OCI-LY7 (cell line): Measurements from ENCODE around the gene ACBD7. TPM values are rescaled to one million over a fixed set of nuclear protein-coding genes. Genes with fewer than 3 reads are reported as not detected.

Source experiments
- BruUV-seq: library from RNA; stranded (reverse); fragments of 400-500 nt; replicated peaks from 2 replicates; lab custom pipeline; 2021; lab: Mats Ljungman, UMichigan
- CTCF ChIA-PET: fragments of 300-600 bp; sonication (Branson Sonifier 250); formaldehyde crosslinking; loops from one replicate; lab custom pipeline; 2022; ENCODE audit warnings: antibody characterized with exemption; ENCODE audit not compliant: unreplicated experiment; lab: Charles Lee
- POLR2A ChIA-PET: fragments of 300-600 bp; sonication (Branson Sonifier 250); formaldehyde crosslinking; loops from one replicate; lab custom pipeline; 2022; ENCODE audit warnings: antibody characterized with exemption; lab: Charles Lee
- DNase-seq: peaks from one replicate; pipeline ENCODE4 v3.0.0-alpha.2; 2015; ENCODE audit warnings: low spot score
- H2AFZ ChIP-seq: fragments of 200-600 bp; sonication (generic), shearing (Covaris generic); 2 replicates; pipeline ENCODE4 v1.6.1; 2014; ENCODE audit warnings: mild to moderate bottlenecking, antibody characterized with exemption, low read length, moderate library complexity
- H3K27ac ChIP-seq: fragments of 200-600 bp; sonication (generic); 2 replicates; pipeline ENCODE4 v1.5.1; 2014; ENCODE audit warnings: mixed run types, low read depth, mild to moderate bottlenecking, moderate library complexity, low read length, inconsistent platforms; ENCODE audit not compliant: poor library complexity, severe bottlenecking
- H3K36me3 ChIP-seq: fragments of 200-600 bp; sonication (generic); 2 replicates; pipeline ENCODE4 v1.6.1; 2014; ENCODE audit warnings: mild to moderate bottlenecking, antibody characterized with exemption, low read length, moderate library complexity, mixed read lengths; ENCODE audit not compliant: insufficient read depth
- H3K4me1 ChIP-seq: fragments of 200-600 bp; sonication (generic); 2 replicates; pipeline ENCODE4 v1.5.1; 2014; ENCODE audit warnings: mild to moderate bottlenecking, low read length; ENCODE audit not compliant: insufficient read depth, poor library complexity, severe bottlenecking
- H3K4me2 ChIP-seq: fragments of 200-600 bp; sonication (generic); 2 replicates; pipeline ENCODE4 v1.6.1; 2014; ENCODE audit warnings: mild to moderate bottlenecking, low read length
- H3K4me3 ChIP-seq: fragments of 200-600 bp; sonication (generic); 2 replicates; pipeline ENCODE4 v1.5.1; 2014; ENCODE audit warnings: mild to moderate bottlenecking, low read depth, low read length; ENCODE audit not compliant: poor library complexity, severe bottlenecking
- H3K79me2 ChIP-seq: fragments of 200-600 bp; sonication (generic); 2 replicates; pipeline ENCODE4 v1.6.1; 2016; ENCODE audit warnings: low read depth, mild to moderate bottlenecking, low read length, moderate library complexity, mixed read lengths; ENCODE audit not compliant: insufficient read depth
- H3K9me2 ChIP-seq: fragments of 200-600 bp; sonication (generic); 2 replicates; pipeline ENCODE4 v1.6.1; 2016; ENCODE audit warnings: mild to moderate bottlenecking, low read length, mixed read lengths; ENCODE audit not compliant: insufficient read depth
- H3K9me3 ChIP-seq: fragments of 200-600 bp; sonication (generic); 2 replicates; pipeline ENCODE4 v1.6.1; 2014; ENCODE audit warnings: mild to moderate bottlenecking, mixed run types, low read length, mixed read lengths
- H4K20me1 ChIP-seq: fragments of 200-600 bp; sonication (generic); 2 replicates; pipeline ENCODE4 v1.6.1; 2014; ENCODE audit warnings: mild to moderate bottlenecking, antibody characterized with exemption, low read length, moderate library complexity, mixed read lengths; ENCODE audit not compliant: insufficient read depth
- EZH2phosphoT487 ChIP-seq: fragments of 200-600 bp; sonication (generic); IDR thresholded peaks from 2 replicates; pipeline ENCODE4 v1.6.1; 2018; ENCODE audit warnings: low read depth, borderline replicate concordance, mild to moderate bottlenecking, mixed run types, antibody characterized with exemption, low read length, moderate library complexity, mixed read lengths
- intact Hi-C: fragments of 100-400 bp; cut with micrococcal nuclease; formaldehyde crosslinking; loops from one replicate; pipeline ENCODE4 v1.10.0; 2022; ENCODE audit not compliant: unreplicated experiment
- total RNA-seq, 2 experiments: library from RNA; depleted of rRNA in 1 of 2; stranded (reverse); fragments of >200 nt in 1 of 2; shearing (Covaris generic) in 1 of 2; gene quantifications; 2 replicates each; pipeline ENCODE4 v1.2.3, GENCODE V29; 2014 to 2022
- TF ChIP-seq, protein P1 (sequence below): fragments of 200-600 bp; sonication (generic); conservative IDR thresholded peaks from 2 replicates; pipeline ENCODE4 v1.5.1; 2014; ENCODE audit warnings: mild to moderate bottlenecking, antibody characterized with exemption, low read length, moderate library complexity, mixed read lengths

The ACBD7 gene
- total RNA-seq, 2 experiments from 2014 or later: 15.0 to 26.9 TPM

DNA sequence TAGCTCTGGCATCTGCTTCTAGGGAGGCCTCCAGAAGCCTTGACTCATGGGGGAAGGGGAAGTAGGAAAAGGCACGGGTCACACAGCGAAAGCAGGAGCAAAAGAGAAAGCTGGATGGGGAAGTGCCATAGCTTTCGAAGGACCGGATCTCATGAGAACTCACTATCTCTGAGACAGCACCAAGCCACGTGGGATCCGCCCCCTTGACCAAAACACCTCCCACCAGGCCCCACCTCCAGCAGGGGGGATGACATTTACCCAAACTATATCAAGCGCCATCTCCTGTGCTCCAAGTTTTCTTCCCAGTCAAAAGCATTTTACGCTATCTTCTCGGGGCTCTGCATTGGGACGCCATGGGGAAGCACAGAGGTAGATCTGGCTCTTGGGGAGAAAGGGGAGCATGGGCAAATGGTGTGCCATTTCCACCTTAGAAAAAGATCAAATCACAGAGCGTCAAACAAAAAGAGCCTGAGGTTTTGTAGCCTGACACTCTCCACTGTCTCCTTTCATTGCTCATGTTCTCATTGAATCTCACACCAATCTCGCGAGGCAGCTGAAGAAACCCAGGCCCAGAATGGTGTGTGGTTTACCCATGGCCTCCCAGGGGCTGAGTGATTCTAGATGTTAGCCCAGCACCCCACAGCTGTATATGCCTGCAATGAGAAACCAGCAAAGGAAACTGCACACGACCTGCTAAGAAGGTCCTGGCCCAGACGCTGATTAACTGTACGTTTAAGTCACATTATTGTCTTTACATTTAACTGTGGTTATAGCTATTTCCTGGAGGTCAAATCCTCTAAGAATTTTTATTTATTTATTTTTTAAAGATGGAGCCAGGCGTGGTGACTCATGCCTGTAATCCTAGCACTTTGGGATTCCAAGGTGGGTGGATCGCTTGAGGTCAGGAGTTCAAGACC is 52.9 kb downstream of the ACBD7 start:
- intact Hi-C loops: no loop called here
- H3K4me2 ChIP-seq: no peak overlapping the region
- CTCF ChIA-PET: no interaction called here

DNA sequence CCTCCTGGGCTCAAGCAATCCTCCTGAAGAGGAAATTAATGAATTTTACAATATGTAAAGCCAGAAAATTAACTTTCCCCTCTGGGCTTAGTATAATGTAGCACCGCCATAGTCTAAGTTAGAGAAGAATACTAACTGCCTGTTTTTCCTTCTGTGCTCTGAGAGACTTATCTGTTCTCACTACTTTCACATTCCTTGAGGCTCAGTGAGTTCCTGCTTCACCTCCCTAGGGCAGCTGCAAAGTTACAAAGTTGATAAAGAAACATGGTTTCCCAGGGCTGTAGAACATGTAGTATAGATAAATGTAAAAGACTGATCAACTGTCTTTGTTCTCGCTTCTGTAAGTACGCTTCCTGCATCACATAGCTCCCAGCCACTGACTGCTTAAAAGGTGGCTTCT is 60.8 kb downstream of the ACBD7 start:
- Histone ChIP-seq H3K4me1 (no peaks in the 10 kb centered on the region), H3K4me3 (no peak overlapping the region), H3K36me3 (no peaks in the 10 kb centered on the region), H3K27ac (no peak overlapping the region), H3K9me2 (no peaks in the 10 kb centered on the region), H3K79me2 (no peaks in the 10 kb centered on the region), H3K4me2 (no peak overlapping the region), H3K9me3 (no peaks in the 10 kb centered on the region), H2AFZ (no peak overlapping the region), H4K20me1 (no peaks in the 10 kb centered on the region)
- no peak for DNase-seq
- CTCF ChIA-PET: no interaction called here
- BruUV-seq: no TSS peak
- TF ChIP-seq, protein P1, sequence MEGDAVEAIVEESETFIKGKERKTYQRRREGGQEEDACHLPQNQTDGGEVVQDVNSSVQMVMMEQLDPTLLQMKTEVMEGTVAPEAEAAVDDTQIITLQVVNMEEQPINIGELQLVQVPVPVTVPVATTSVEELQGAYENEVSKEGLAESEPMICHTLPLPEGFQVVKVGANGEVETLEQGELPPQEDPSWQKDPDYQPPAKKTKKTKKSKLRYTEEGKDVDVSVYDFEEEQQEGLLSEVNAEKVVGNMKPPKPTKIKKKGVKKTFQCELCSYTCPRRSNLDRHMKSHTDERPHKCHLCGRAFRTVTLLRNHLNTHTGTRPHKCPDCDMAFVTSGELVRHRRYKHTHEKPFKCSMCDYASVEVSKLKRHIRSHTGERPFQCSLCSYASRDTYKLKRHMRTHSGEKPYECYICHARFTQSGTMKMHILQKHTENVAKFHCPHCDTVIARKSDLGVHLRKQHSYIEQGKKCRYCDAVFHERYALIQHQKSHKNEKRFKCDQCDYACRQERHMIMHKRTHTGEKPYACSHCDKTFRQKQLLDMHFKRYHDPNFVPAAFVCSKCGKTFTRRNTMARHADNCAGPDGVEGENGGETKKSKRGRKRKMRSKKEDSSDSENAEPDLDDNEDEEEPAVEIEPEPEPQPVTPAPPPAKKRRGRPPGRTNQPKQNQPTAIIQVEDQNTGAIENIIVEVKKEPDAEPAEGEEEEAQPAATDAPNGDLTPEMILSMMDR: no peak
- TF ChIP-seq EZH2phosphoT487: no peak
- intact Hi-C loops: no loop called here
- POLR2A ChIA-PET: no interaction called here

More for the DNA sequence above, 52.9 kb downstream of the ACBD7 start:
- TF ChIP-seq, protein P1: no peak
- TF ChIP-seq EZH2phosphoT487: no peak
- no peak overlapping the region for H3K4me3 ChIP-seq
- POLR2A ChIA-PET: no interaction called here
- no peaks in the 10 kb centered on the region for H3K79me2 ChIP-seq
- no peak overlapping the region for H2AFZ ChIP-seq
- no peaks in the 10 kb centered on the region for H3K36me3 ChIP-seq
- no TSS peak for BruUV-seq
- no peak for DNase-seq
- H3K27ac ChIP-seq: no peak overlapping the region
- no peaks in the 10 kb centered on the region for H4K20me1 ChIP-seq
- no peaks in the 10 kb centered on the region for H3K4me1 ChIP-seq
- H3K9me3 ChIP-seq: no peaks in the 10 kb centered on the region
- H3K9me2 ChIP-seq: no peaks in the 10 kb centered on the region

Other genes with a start within 250 kb of the ACBD7 start
- 31.5 and 43.4 TPM in 2 replicates for gene SUV39H2, start 209.9 kb downstream of the ACBD7 start, total RNA-seq (2014; rRNA removed; shearing (Covaris generic))
- gene SUV39H2, start 209.9 kb downstream of the ACBD7 start, total RNA-seq (2022): 58.0 and 58.2 TPM in 2 replicates
- 45.3 and 81.3 TPM in 2 replicates for gene DCLRE1C, start 134.7 kb downstream of the ACBD7 start, total RNA-seq (2014; rRNA removed; shearing (Covaris generic))
- gene DCLRE1C, start 134.7 kb downstream of the ACBD7 start, total RNA-seq (2022): 50.2 and 53.2 TPM in 2 replicates
- 1.1 and 2.5 TPM in 2 replicates for gene MEIG1, start 129.4 kb downstream of the ACBD7 start, total RNA-seq (2014; rRNA removed; shearing (Covaris generic))
- gene MEIG1, start 129.4 kb downstream of the ACBD7 start, total RNA-seq (2022): 1.7 and 2.7 TPM in 2 replicates
- gene OLAH, start 44.8 kb downstream of the ACBD7 start, total RNA-seq (2014; rRNA removed; shearing (Covaris generic)): not detected in 2 replicates
- gene OLAH, start 44.8 kb downstream of the ACBD7 start, total RNA-seq (2022): not detected in 2 replicates
- gene RPP38, start 8.6 kb upstream of the ACBD7 start, total RNA-seq (2014; rRNA removed; shearing (Covaris generic)): 13.2 and 15.1 TPM in 2 replicates
- gene RPP38, start 8.6 kb upstream of the ACBD7 start, total RNA-seq (2022): 21.6 and 22.1 TPM in 2 replicates
- 0.10 and 0.82 TPM in 2 replicates for gene NMT2, start 79.9 kb upstream of the ACBD7 start, total RNA-seq (2014; rRNA removed; shearing (Covaris generic))
- 0.72 and 1.0 TPM in 2 replicates for gene NMT2, start 79.9 kb upstream of the ACBD7 start, total RNA-seq (2022)